Heart left ventricle (tissue), 13 donors: ENCODE data around the gene RGL3.

Experiments used
- POLR2A ChIP-seq, 2 donors: fragments of 450-650 bp; IDR thresholded peaks; one replicate each; pipeline ENCODE4 v1.6.1; 2017; ENCODE audit warnings: antibody characterized with exemption in 2 of 2, mild to moderate bottlenecking in 2 of 2, moderate library complexity in 2 of 2
- TF ChIP-seq, protein P1 (sequence below), 12 donors: fragments of 200-600 bp; sonication (generic) in 4 of 12; IDR thresholded peaks; one replicate each; pipeline versions ENCODE4 v1.5.0 to v1.8.0; 2018 to 2022; ENCODE audit warnings: antibody characterized with exemption in 12 of 12, mild to moderate bottlenecking in 5 of 12
- donor health status: ischemic (EF 13 %, LVEDD 7.1; RV severe dilation, severe dysfunction).
- donor health status: DM: no; HTN: yes; CAD: no.
- donor health status: DM: no; HTN: no; CAD: no.
- donor health status: ischemic (EF 25% LVEDD 6.9; RV normal size, moderate dysfunction).
- donor health status: ischemic (EF 25% LVEDD 5.7; RV mildly dilated, moderate dysfunction).
- donor health status: ischemic (EF 35%, LVEDD 5.7; RV mildly dilated, moderate dysfunction).
- donor health status: nonischemic (EF 11% LVEDD 7.7; RV severe dilation, severe dysfunction).
- donor health status: DM: yes; HTN: yes; CAD: no.
- donor health status: PGD.
- donor health status: ischemic (EF 29% LVEDD 5.4; RV normal size, mild dysfunction).
- donor health status: nonischemic (EF 23%, LVEDD 6.1; RV moderate dilation, normal function).

DNA sequence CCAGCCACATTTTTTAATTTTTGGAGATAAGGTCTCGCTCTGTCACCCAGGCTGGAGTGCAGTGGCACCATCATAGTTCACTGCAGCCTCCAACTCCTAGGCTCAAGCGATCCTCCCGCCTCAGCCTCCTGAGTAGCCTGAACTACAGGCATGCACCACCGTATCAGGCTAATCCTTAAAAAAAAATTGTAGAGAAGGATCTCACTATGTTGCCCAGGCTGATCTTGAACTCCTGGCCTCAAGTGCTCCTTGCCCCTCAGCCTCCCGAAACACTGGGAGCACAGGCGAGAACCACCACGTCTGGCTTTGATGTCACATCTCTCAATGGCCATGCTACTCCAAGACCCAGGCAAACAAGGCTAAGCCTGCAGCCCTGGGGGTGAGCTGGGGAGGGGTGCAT is 37.5 kb upstream of the RGL3 start:
- TF ChIP-seq, protein P1, sequence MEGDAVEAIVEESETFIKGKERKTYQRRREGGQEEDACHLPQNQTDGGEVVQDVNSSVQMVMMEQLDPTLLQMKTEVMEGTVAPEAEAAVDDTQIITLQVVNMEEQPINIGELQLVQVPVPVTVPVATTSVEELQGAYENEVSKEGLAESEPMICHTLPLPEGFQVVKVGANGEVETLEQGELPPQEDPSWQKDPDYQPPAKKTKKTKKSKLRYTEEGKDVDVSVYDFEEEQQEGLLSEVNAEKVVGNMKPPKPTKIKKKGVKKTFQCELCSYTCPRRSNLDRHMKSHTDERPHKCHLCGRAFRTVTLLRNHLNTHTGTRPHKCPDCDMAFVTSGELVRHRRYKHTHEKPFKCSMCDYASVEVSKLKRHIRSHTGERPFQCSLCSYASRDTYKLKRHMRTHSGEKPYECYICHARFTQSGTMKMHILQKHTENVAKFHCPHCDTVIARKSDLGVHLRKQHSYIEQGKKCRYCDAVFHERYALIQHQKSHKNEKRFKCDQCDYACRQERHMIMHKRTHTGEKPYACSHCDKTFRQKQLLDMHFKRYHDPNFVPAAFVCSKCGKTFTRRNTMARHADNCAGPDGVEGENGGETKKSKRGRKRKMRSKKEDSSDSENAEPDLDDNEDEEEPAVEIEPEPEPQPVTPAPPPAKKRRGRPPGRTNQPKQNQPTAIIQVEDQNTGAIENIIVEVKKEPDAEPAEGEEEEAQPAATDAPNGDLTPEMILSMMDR (IDR thresholded peaks at IDR 0.05) = no peak
- TF ChIP-seq POLR2A (IDR thresholded peaks at IDR 0.05) = no peak
